ENCODE data around the gene MRPL20. TPM values are rescaled to one million over a fixed set of nuclear protein-coding genes. Genes with fewer than 3 reads are reported as not detected.

Gene MRPL20
- polyA plus RNA-seq, 1 donor (not counting 4 experiments of a cell fraction or from before 2014, with no cell fraction given): 133 TPM

- no peaks in the 10 kb centered on the region for H4K20me1 ChIP-seq (ENCODE audit: control insufficient read depth, extremely low read depth, insufficient read depth, low read length)
- H3K9me3 ChIP-seq (ENCODE audit: control insufficient read depth, low read depth, low read length): no peaks in the 10 kb centered on the region
- no peak overlapping the region for H3K4me2 ChIP-seq (ENCODE audit: control insufficient read depth, extremely low read depth, insufficient read depth, low read depth, low read length)
- no peak overlapping the region for H2AFZ ChIP-seq (ENCODE audit: control insufficient read depth, low read length)
- no peaks in the 10 kb centered on the region for H3K4me1 ChIP-seq (ENCODE audit: control insufficient read depth, extremely low read depth, insufficient read depth, low read length)
- H3K9me1 ChIP-seq (ENCODE audit: control insufficient read depth, extremely low read depth, insufficient read depth, low read length): no peaks in the 10 kb centered on the region
- DNase-seq (ENCODE audit: low read depth, low spot score) (no peak), FAIRE-seq (no peak)
- H3K4me3 ChIP-seq (ENCODE audit: control insufficient read depth in 2 of 3, extremely low read depth in 1 of 3, insufficient read depth in 2 of 3, low read depth in 1 of 3, low read length in 3 of 3): no peak overlapping the region
- H3K9ac ChIP-seq (ENCODE audit: control insufficient read depth, extremely low read depth, insufficient read depth, low read length): no peak overlapping the region
- TF ChIP-seq, protein P1, sequence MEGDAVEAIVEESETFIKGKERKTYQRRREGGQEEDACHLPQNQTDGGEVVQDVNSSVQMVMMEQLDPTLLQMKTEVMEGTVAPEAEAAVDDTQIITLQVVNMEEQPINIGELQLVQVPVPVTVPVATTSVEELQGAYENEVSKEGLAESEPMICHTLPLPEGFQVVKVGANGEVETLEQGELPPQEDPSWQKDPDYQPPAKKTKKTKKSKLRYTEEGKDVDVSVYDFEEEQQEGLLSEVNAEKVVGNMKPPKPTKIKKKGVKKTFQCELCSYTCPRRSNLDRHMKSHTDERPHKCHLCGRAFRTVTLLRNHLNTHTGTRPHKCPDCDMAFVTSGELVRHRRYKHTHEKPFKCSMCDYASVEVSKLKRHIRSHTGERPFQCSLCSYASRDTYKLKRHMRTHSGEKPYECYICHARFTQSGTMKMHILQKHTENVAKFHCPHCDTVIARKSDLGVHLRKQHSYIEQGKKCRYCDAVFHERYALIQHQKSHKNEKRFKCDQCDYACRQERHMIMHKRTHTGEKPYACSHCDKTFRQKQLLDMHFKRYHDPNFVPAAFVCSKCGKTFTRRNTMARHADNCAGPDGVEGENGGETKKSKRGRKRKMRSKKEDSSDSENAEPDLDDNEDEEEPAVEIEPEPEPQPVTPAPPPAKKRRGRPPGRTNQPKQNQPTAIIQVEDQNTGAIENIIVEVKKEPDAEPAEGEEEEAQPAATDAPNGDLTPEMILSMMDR (optimal IDR thresholded peaks at IDR 0.05 in 1 of 3, IDR thresholded peaks at IDR 0.05 in 1 of 3, conservative IDR thresholded peaks at IDR 0.05 in 1 of 3; ENCODE audit: extremely low read depth in 1 of 3, insufficient read depth in 2 of 3, low read length in 3 of 3): no peak
- no peak for TF ChIP-seq EZH2 (IDR thresholded peaks at IDR 0.05; ENCODE audit: low read length)
- no peak overlapping the region for H3K27ac ChIP-seq (ENCODE audit: control insufficient read depth, insufficient read depth, low read length)
- dilution Hi-C loops (cut with MboI; ENCODE audit: extremely low pct_ligation_motif_present, low sequenced_read_pairs): no loop called here
- no peaks in the 10 kb centered on the region for H3K27me3 ChIP-seq (ENCODE audit: control insufficient read depth, extremely low read depth, insufficient read depth, low read length)
- peaks cover 32% of the 10 kb centered on the region for H3K79me2 ChIP-seq (ENCODE audit: control insufficient read depth, insufficient read depth, low read length)
- H3K36me3 ChIP-seq (ENCODE audit: control insufficient read depth in 2 of 2, extremely low read depth in 1 of 2, insufficient read depth in 2 of 2, low read length in 2 of 2): peaks cover 70 to 73% of the 10 kb centered on the region in 2 experiments
These were observed 16.4 kb downstream of the MRPL20 start for GRCh38 chr1:1390675-1391074.

- H3K79me2 ChIP-seq (ENCODE audit: control insufficient read depth, insufficient read depth, low read length): peaks cover 14% of the 10 kb centered on the region
- no peak overlapping the region for H3K27ac ChIP-seq (ENCODE audit: control insufficient read depth, insufficient read depth, low read length)
- dilution Hi-C loops (cut with MboI; ENCODE audit: extremely low pct_ligation_motif_present, low sequenced_read_pairs): no loop called here
- DNase-seq (ENCODE audit: low read depth, low spot score) (no peak), FAIRE-seq (no peak)
- H2AFZ ChIP-seq (ENCODE audit: control insufficient read depth, low read length): no peak overlapping the region
- H3K36me3 ChIP-seq (ENCODE audit: control insufficient read depth in 2 of 2, extremely low read depth in 1 of 2, insufficient read depth in 2 of 2, low read length in 2 of 2): peaks cover 51 to 64% of the 10 kb centered on the region in 2 experiments
- no peaks in the 10 kb centered on the region for H3K9me1 ChIP-seq (ENCODE audit: control insufficient read depth, extremely low read depth, insufficient read depth, low read length)
- no peaks in the 10 kb centered on the region for H3K9me3 ChIP-seq (ENCODE audit: control insufficient read depth, low read depth, low read length)
- TF ChIP-seq, protein P1 (optimal IDR thresholded peaks at IDR 0.05 in 1 of 3, IDR thresholded peaks at IDR 0.05 in 1 of 3, conservative IDR thresholded peaks at IDR 0.05 in 1 of 3; ENCODE audit: extremely low read depth in 1 of 3, insufficient read depth in 2 of 3, low read length in 3 of 3): no peak
- TF ChIP-seq EZH2 (IDR thresholded peaks at IDR 0.05; ENCODE audit: low read length): no peak
- H3K4me2 ChIP-seq (ENCODE audit: control insufficient read depth, extremely low read depth, insufficient read depth, low read depth, low read length): no peak overlapping the region
- H3K4me3 ChIP-seq (ENCODE audit: control insufficient read depth in 2 of 3, extremely low read depth in 1 of 3, insufficient read depth in 2 of 3, low read depth in 1 of 3, low read length in 3 of 3): no peak overlapping the region
- no peaks in the 10 kb centered on the region for H4K20me1 ChIP-seq (ENCODE audit: control insufficient read depth, extremely low read depth, insufficient read depth, low read length)
- H3K4me1 ChIP-seq (ENCODE audit: control insufficient read depth, extremely low read depth, insufficient read depth, low read length): no peaks in the 10 kb centered on the region
- no peak overlapping the region for H3K9ac ChIP-seq (ENCODE audit: control insufficient read depth, extremely low read depth, insufficient read depth, low read length)
- no peaks in the 10 kb centered on the region for H3K27me3 ChIP-seq (ENCODE audit: control insufficient read depth, extremely low read depth, insufficient read depth, low read length)
These were observed 19.0 kb downstream of the MRPL20 start for GRCh38 chr1:1388078-1388472.

Measured in keratinocyte (primary cell).